ENCODE measurements around the gene SLC27A5.

- no peak for TF ChIP-seq CTCF (IDR thresholded peaks at IDR 0.05)
- no peak for TF ChIP-seq POLR2A (IDR thresholded peaks at IDR 0.05)
Observed at GRCh38 chr19:58546019-58546530, 34.3 kb upstream of the SLC27A5 start.
